GM12873 (cell line): Measurements from ENCODE around the gene VHLL.

ENCODE experiments used
- TF ChIP-seq, protein P1 (sequence below): IDR thresholded peaks from 2 replicates; pipeline ENCODE4 v1.5.1; 2012; ENCODE audit warnings: low read depth, mild to moderate bottlenecking, moderate library complexity, low read length, control low read depth; ENCODE audit not compliant: insufficient read depth; ENCODE audit errors: missing control alignments

Gene VHLL

DNA sequence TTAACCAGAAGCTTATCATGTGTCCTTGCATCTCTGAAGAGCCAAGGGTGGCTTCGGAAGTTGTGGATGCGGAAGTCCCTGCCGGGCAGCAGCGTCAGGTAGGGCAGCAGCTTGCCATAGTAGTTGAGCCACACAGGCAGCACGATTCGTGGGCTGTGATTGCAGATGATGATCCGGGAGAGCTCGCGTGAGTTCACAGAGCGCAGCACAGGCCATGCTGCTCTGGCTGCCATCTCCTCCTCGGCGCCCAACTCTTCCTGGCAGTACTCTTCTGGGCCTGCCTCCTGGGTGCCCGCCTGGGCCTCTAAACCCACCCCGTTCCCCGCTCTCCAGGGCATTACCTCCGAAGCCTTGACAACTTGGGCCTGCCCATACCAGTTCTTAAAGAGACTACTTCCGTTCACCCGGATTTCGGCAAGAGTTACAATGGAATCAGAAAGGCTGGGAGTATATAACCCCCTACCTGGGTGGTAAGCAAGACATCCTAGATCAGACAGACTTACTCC, at the start of gene VHLL:
TSS of gene VHLL (minus strand) at position 456 of the 506 bp plus-strand sequence. CDS start at position 338, 118 bp downstream.
- TF ChIP-seq, protein P1, sequence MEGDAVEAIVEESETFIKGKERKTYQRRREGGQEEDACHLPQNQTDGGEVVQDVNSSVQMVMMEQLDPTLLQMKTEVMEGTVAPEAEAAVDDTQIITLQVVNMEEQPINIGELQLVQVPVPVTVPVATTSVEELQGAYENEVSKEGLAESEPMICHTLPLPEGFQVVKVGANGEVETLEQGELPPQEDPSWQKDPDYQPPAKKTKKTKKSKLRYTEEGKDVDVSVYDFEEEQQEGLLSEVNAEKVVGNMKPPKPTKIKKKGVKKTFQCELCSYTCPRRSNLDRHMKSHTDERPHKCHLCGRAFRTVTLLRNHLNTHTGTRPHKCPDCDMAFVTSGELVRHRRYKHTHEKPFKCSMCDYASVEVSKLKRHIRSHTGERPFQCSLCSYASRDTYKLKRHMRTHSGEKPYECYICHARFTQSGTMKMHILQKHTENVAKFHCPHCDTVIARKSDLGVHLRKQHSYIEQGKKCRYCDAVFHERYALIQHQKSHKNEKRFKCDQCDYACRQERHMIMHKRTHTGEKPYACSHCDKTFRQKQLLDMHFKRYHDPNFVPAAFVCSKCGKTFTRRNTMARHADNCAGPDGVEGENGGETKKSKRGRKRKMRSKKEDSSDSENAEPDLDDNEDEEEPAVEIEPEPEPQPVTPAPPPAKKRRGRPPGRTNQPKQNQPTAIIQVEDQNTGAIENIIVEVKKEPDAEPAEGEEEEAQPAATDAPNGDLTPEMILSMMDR, result no peak

DNA sequence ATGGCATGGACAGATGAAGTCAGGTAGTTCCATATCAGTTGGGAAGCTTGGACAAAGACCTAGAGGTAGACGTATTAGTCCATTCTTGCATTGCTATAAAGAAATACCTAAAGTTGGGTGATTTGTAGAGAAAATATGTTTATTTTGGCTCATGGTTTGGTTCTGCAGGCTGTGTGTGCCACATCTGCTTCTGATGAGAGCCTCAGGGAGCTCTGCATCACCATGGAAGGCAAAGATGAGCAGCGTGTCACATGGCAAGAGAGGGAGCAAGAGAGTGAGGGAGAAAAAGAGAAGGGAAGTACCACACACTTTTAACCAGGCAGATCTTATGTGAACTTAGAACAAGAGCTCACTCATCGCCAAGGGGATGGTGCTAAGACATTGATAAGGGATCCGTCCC, 48.2 kb upstream of the VHLL start:
- TF ChIP-seq, protein P1, result no peak

DNA sequence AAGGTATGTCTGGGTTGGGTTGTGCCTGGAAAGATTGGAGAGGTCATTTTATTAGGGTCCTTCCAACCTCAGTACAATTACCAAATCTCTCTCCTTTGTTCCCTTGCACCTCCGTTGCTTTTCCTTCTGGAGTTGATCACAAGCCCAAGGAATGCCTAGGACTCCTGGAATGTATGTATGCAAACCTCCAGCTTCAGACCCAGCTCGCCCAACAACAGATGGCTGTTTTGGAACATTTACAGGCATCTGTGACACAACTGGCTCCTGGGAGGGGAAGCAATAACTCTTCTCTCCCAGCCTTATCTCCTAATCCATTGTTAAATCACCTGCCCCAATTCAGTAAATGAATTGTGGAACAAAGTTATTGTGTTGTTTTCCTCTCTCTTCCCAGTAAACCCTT, 47.5 kb upstream of the VHLL start:
- TF ChIP-seq, protein P1, result no peak

DNA sequence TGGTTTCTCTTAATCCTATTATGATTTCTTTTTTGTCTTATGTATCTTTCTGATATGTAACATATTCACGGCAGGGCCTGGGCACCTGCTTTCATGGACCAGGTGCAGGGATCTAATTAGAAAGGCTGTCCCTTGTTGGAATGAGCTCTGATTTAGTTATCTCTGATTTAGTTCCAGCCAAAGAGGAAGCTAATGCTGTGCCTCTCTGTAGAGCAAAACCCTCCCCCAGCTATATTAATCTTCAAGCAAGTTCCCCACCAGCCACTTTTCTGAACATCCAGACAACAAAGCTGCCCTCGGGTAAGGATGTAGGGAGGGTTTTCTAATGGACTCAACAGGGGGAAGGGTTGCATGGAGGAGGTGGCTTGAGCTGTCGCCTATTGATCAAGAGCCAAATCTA, 45.3 kb upstream of the VHLL start:
- TF ChIP-seq, protein P1, result no peak

DNA sequence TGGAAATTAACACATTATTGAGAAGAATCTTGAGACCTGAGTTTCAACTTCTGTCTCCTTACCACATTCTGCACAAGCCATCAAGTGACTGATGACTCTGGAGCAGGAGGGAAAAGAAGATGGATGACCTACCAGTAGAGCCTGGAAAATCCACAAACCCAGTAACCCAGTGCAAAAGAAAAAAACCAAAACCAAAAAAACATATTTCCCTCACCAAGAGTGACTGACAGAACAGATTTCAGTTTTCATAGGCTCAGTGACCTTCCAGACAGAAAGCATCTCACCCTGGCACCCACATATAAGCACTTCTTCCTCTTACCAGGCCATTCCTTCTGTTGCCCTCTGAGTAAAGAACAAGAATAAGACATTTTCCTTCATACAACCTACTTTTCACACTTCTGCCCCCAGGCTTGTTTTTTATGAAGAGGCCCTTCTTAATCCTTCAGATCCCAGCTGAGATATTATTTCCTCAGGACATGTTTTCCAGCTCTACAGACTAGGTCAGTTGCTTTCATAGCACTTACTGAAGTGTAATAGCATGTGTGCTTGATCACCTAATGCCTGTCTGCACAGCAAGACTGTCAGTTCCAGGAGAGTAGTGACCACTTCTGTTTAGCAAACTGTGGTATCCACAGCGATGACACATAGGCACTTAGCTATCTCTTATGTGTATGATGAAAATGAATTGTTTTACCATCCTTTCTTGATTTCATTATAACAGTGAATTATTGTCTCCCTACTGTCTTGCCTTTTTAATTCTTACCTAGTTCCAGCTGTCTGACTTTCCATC, 43.3 kb upstream of the VHLL start:
- TF ChIP-seq, protein P1, result no peak

DNA sequence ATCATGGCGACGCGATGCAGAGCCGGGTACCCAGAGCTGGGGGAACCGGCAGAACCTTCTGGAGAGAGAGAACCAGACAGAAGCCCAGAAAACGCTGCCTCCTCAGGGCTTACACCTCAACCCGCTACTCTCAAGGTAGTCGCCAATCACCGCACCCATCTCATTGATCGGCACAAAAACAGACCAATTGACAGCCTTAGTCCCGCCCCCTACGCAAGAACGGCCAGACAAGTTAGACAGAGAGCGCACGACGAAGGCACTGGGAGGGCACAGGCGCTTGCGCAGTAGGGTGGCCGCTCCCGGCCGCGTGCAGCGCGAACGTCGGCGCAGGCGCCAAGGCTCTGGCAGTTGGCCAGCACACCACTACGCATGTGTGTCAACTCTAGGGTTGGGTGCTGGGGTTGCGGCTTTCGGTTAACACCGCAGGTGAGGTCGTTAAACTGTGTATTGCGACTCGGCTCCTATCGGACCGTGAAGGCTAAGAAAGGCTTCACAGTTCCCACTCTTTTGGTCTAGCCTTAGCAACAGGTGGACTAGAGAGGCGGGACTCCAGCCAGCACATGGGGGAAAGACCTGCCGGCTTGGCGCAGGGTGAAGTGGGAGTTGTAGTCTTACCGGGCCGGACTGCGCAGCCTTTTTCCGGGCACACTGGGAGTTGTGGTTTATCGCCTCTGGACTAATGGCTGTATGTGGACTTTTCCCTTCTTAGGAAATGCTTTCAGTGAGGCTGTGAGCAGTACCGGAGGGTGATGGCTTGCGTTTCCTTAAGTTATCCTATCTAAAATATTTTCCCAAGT, 39.3 kb upstream of the VHLL start, which contains the start of the genes CCT3 and TSACC:
TSS of gene CCT3 (minus strand) at position 113 of the 797 bp plus-strand sequence. CDS start at position 5, 108 bp downstream.
TSS of gene TSACC (plus strand) at position 347 of the 797 bp plus-strand sequence. CDS start 1,232 bp downstream, outside the sequence.
- TF ChIP-seq, protein P1, result no peak

DNA sequence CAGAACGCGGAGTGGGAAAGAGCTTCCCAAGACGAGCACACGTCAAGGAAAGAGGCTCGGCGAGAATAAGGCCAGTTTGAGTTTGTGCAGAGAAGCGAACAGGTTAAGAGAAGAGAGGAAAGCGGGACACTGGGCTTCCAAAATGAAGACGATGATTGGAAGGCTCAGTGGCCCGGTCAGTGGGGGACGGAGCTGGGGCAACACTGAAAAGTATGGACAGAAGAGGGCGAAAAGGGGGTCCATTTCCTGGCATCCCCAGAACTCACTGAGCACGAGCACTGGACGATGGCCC, 38.7 kb upstream of the VHLL start:
- TF ChIP-seq, protein P1, result no peak
